HG03571 (cell line): ENCODE results near the gene CXCR6.
A peak's percentile ranks its signal among the peaks of the same experiment; 100 is the strongest.
"Not testable (repeated sequence)": the region's sequence is repeated elsewhere in the genome, so short reads cannot be mapped to it uniquely, and the experiment has no call there.

Experiments
- ATAC-seq: cut with Tn5 transposase; IDR thresholded peaks from one replicate; pipeline ENCODE4 v1.9.1; 2021; ENCODE audit not compliant: unreplicated experiment

The CXCR6 gene

DNA sequence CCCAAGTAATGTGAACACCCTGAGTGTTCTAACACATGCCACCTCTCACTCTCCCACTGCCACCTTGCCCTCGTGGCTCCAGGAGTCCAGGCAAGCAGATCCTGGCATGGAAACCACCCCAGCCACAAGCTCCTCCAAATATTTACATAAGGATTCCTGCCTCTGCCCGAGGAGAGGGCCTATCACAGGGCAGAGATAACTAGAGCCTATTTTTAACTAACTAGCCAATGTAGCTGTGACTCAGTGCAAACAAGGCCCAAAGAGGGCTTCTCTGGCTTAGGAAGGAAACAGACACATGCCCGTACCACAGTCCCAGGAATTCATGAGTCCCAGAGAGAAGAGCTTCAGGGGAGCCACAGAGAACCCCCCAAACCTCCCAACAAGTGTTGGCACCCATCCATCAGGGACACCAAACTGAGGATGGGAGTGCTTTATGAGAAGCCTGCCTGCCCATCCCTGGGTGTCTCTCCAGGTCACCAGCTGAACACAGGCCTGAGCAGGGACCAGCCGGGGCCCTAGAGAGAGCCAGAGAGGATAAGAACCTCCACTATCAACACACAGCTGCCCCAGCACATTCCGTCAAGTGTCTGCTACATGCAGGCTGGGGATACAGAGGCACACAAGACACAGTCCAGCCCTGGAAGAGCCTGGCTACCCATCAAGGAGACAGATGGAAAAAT, 43.2 kb downstream of the CXCR6 start:
- ATAC-seq, result no peak

DNA sequence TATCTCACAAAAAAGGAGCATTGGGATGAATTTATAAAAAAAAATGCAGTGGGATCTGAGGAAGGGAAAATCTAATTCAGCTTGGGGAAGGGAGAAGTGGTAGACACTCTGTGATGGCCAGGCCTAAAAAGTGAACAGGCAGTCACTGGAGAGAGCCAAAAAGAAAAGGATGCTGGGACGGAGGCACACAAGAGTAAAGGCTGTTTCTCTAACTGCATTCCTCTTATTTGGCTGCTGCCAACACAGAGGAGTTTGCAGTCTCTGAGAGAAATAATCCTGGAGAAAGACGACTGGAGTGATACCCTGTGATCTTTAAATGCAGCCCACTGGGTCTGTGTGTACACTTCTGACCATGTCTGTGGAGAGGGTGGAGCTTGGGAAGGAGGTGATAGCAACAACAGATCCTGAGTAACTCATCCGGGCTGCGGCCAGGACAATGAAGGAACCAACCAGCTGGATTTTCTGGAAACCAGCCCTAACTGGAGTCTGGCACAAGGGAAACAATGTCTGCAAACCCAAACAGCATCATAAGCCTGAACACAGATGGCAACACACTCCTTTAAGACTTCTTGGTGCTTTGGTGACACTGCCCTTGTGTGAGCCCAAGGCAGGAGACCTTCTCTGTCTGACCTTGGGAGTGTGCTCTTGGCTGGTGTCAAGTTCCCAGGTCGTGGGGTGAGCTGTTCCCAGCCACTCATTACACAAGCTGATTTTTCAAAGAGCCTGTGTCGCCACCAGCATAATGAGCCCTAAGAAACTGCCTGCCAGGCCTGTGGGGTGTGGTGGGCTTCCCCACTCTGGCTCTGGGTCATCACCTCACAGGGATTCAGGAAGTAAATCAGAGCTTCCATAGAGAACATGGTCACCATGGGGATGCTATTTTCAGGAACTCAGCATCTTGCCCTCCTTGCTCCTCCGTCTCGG, 44.4 kb downstream of the CXCR6 start:
- ATAC-seq, result no peak

DNA sequence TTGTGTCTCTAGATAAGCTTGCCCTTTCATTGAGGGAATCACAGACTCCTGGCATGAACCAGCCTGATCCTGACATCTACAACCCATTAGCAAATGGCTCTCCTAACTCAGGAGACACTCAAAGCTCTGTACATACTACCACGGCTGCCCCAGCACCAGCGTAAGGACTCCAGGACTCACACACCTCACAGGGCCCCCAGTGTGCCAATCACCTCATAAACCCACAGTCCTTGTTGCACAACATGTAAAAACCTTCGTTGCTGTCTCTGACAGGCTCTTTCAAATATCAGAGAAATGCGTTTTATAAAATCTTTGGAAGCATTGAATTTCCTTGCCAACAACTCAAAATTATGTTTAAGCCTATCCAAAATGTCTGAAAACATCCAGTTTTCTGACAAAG, 45.1 kb downstream of the CXCR6 start:
- ATAC-seq, result no peak

DNA sequence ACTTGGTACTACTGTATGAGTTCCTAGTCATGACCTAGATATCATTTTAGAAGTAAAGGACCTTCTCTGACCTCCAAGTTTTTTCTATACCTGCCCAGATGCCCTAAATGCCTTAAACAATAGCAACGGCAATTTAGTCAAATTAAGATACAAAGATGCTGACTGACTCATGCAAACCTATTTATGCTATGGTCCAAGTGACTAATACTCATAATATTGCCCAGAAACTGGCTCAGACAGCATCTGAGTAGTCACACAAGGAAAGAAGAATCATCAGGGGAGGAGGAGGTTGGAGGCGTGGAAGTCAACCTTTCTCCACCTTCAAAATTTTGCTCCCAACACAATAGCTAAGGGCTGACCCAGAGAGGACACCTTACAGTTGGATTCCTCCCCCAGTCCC, 45.5 kb downstream of the CXCR6 start:
- ATAC-seq, result no peak

DNA sequence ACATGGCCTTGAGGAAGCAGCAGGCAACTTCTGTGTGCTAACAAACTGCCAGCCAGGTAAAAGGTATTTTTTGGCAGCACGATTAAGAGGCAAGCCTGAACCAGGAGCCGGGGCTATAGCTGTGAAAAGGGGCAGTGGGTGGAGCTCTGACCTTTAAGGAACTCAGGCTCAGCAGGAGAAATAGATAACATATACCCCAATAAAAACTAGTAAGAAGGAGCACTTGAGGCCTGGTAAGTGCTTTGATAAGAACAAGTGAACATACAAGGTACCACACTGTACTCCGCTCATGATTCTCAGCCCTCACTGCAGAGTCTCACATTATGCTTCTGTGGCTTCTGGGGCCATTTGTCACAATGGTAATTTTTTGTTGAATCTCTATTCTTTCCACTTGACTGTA, 46.9 kb downstream of the CXCR6 start:
- no peak for ATAC-seq

DNA sequence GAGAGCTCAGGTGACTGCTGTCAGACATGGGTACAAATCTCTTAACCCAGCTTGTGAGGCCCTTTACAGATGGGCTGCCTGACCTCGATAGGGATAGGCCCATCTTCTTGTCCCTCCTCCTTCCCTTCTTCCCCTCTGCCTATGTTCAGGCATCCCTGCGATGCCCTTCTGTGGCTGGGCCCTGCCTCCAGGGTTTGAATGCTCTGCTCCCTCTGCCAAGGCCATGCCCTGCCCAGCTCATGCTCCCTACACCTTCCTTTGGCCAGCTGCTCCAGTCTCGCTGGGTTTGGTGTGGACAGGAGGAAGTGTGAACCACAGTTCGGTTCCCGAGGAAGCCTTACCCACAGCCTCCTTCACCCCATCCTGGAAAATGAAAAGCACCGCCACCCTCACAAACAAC, 48.1 kb downstream of the CXCR6 start:
- ATAC-seq, result no peak

DNA sequence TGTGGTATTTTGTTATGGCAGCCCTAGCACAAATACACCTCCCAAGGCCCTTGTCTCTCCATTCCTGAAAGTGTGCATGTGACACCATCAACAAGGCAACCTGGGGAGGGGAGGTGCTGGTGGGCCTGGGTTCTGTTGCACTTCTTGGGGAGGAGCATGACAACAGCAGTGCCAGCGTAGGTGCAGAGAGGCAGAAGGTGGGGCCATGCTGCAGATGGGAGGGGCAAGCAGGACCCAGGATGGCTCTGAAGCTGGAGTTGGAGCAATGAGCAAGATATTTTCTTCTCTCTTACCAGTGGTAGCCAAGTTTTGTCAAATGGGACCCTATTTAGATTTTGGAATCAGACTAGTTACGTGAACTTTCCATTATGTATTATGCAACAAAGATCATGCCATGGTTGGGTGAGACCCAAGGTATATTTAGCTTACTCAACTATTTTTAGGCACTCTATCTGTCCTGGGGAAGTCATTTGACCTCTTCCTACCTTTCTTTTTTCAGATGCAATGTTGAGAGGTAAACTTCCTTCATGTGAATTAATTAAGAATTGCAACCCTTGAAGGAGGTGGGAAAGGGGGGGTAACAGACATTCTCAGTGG, 49.0 kb downstream of the CXCR6 start:
- ATAC-seq, result no peak

DNA sequence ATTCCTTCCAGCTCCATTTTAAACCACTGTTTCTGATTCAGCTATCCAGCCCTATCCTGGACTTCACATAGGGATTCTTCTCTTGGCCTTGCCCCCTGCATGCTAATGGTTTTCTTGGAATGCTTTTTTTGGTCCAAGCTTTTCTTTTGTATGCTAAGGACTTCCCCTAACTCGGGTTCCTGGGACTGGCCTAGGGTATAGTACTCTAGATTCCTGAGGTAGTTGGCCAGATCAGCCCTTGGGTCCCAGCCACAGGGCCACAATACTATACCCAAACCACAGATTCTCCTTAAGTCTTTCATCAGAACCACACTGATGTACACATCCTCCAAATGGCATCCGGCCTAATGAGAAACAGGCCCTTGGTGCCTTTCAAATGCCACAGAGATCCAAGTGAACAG, 49.6 kb downstream of the CXCR6 start:
- no peak for ATAC-seq

DNA sequence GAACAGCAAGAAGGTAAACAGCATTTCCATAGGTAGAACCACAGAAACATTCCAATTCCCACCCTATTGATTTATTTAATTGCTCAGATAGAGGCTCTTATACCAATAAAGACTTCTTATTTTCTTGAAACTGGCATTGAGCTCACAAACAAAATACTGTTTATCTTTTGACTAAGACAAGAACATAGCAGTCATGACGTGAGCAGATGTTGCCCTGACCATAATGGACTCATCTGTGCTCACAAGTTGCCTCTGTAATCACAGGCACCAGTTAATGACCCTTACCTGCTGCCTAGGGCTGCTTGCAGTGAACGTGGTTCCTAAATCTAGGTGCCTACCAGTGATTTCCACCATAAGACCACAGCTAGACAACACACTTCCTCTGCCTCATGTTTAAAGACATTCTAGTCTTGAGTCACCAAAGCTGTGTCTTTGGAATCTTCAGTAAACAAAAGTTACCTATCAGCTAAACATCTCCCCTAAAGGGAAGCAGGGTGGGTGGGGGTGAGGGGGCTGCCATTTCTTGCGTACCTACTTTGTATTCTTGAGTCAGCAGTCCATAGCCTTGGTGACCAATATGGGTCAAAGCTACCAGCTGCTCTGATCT, 50.3 kb downstream of the CXCR6 start:
- no peak for ATAC-seq

DNA sequence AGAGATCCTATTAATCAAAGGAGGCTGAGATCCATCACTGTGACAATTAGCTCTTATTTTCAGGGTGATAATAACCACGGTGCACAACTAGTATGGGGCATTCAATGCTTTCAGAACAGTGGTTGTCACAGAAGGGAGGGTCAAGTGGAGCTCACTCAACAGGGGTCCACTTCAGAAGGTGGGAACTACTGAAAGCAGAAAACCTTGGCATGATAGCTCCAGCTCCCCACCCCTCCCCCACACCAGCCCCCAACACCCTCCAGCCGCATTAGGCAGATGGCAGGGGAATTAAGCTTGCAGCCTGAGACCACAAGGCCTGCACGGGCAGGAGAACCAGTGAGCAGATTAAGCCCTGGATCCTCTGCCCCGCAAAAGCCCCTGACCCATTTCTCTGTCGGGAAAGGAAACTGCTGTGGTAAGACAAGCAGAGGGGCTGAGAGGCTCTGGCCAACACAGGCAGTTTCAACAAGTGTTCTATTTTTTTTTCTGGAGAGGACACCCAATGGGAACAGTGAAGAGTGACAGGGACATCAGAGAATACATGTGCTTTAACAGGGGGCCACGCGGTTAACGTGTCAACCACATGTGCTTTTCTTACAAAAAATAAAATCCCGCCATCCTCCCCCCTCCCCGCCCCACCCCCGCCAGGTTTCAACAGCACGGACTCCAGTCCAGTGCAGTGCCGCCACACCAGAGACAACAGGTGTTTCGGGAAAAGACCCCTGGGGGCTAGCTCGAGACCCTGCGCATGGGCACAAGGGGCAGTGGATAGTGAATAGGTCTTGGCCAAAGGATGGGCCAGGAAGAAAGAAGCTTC, 51.4 kb downstream of the CXCR6 start:
- peak; percentile 23 for ATAC-seq

DNA sequence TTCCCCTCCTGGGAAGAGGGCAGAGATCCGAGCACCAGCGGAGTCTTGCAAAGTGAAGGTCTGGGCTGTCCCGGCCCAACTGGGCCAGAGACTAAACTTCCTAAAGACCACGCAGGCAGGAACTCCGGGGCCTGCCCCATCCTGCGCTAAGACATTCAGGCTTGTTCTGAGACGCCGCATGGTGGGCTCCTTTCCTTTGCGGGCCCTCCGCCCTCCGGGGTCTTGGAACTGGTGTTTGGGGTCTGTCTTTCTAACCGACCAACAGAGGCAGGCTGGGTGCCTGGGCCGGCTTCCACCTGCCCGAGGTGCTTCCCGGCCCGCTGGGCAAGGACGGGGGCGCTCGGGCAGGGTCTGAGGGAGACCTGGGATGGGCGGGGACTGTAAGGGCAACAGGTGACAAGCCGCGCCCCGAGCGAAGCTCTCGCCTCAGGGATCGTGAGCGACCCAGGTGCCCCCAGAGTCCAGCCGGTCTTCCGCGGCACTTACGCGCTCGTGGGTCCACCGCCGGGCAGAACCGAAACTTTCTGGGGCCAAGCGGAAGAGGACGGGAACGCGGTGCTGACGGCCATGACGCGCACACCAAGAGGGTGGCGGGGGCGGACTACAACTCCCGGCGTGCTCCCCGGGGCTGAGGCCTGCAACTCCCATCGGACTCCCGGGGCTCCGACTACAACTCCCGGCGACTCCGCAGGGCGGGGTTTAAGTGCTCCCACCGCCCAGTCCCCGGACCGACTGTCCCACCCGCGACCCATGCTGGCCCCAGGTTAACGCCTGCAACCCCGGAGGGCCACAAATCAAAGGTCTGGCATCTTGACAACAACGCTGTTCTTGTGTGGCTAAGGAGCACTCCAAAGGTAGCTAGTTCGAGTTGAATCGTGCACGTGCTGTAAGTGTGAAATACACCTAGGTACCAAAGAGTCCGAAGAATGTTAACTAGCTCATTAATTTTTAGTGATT, 52.2 kb downstream of the CXCR6 start, which contains the start of gene FYCO1:
Gene FYCO1 (minus strand): TSS at position 589 of the 957 bp plus-strand sequence. CDS start 10,914 bp downstream, outside the sequence.
- peak; percentile 89 for ATAC-seq

DNA sequence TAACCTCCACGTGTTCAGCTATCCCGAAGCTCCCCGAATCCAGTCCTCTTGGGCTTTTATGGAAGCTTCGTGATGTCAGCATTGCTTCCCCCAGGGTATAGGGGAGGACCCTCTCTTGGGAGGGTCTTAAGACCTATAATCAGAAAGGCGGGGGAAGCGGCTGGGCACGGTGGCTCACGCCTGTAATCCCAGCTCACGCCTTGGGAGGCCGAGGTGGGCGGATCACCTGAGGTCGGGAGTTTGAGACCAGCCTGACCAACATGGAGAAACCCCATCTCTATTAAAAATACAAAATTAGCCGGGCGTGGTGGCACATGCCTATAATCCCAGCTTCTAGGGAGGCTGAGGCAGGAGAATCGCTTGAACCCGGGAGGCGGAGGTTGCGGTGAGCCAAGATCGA, 54.2 kb downstream of the CXCR6 start:
- not testable (repeated sequence) for ATAC-seq

DNA sequence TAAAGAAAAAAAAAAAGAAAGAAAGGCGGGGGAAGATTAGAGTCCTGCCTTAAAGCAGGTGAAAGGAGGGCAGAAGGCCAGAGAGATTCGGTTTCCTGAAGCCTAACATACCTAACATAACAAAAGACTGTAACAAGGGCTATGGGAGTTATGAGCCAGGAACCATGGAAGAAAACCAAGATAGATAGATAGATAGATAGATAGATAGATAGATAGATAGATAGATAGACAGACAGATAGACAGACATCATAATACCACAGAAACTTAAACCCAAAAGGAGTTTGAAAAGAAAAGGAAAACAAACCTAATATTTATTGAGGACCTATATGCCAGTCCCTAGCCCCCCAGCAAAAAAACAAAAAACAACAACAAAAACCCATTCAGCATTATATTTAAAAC, 54.7 kb downstream of the CXCR6 start:
- no peak for ATAC-seq
